Hepatocyte (in vitro differentiated cells): ENCODE results near the gene BHLHE23. TPM values are rescaled to one million over a fixed set of nuclear protein-coding genes. Genes with fewer than 3 reads are reported as not detected.

Source experiments
- DNase-seq: peaks from one replicate; pipeline ENCODE4 v3.0.0-alpha.2; 2016; ENCODE audit warnings: low spot score
- H2AFZ ChIP-seq: fragments of 200-600 bp; sonication (generic); 2 replicates; pipeline ENCODE4 v1.6.0; 2016; ENCODE audit warnings: antibody characterized with exemption, mild to moderate bottlenecking
- H3K27ac ChIP-seq: fragments of 200-600 bp; sonication (generic); 2 replicates; pipeline ENCODE4 v1.5.1; 2016; ENCODE audit warnings: mild to moderate bottlenecking
- H3K27me3 ChIP-seq: fragments of 200-600 bp; sonication (generic); 2 replicates; pipeline ENCODE4 v1.6.1; 2016
- H3K36me3 ChIP-seq: fragments of 200-600 bp; sonication (generic); replicated peaks from 2 replicates; pipeline ENCODE4 v1.5.1; 2016; ENCODE audit warnings: low read depth; ENCODE audit not compliant: insufficient read depth
- H3K4me1 ChIP-seq: fragments of 200-600 bp; sonication (generic); 2 replicates; pipeline ENCODE4 v1.5.1; 2016; ENCODE audit warnings: mild to moderate bottlenecking, moderate library complexity; ENCODE audit not compliant: insufficient read depth
- H3K4me2 ChIP-seq: fragments of 200-600 bp; sonication (generic); 2 replicates; pipeline ENCODE4 v1.6.0; 2016
- H3K4me3 ChIP-seq: fragments of 200-600 bp; sonication (generic); 2 replicates; pipeline ENCODE4 v1.5.1; 2016; ENCODE audit warnings: mild to moderate bottlenecking
- H3K79me2 ChIP-seq: fragments of 200-600 bp; sonication (generic); 2 replicates; pipeline ENCODE4 v1.6.0; 2017; ENCODE audit warnings: mild to moderate bottlenecking
- H3K9me2 ChIP-seq: fragments of 200-600 bp; sonication (generic); replicated peaks from 2 replicates; pipeline ENCODE4 v1.6.0; 2017; ENCODE audit warnings: mild to moderate bottlenecking; ENCODE audit not compliant: insufficient read depth
- H3K9me3 ChIP-seq: fragments of 200-600 bp; sonication (generic); 2 replicates; pipeline ENCODE4 v1.5.1; 2016; ENCODE audit warnings: low read depth, mild to moderate bottlenecking
- H4K20me1 ChIP-seq: fragments of 200-600 bp; sonication (generic); 2 replicates; pipeline ENCODE4 v1.6.0; 2016; ENCODE audit warnings: mild to moderate bottlenecking; ENCODE audit not compliant: insufficient read depth, poor library complexity, severe bottlenecking
- EZH2 ChIP-seq: fragments of 200-600 bp; sonication (generic); IDR thresholded peaks from 2 replicates; pipeline ENCODE4 v1.6.1; 2016; ENCODE audit warnings: antibody characterized with exemption, mild to moderate bottlenecking, borderline replicate concordance
- EZH2phosphoT487 ChIP-seq: fragments of 200-600 bp; sonication (generic); IDR thresholded peaks from one replicate; pipeline ENCODE4 v1.6.1; 2018; ENCODE audit warnings: antibody characterized with exemption, mild to moderate bottlenecking, low read depth, moderate library complexity; ENCODE audit not compliant: unreplicated experiment, severe bottlenecking
- WGBS: methylation state at CpG from one replicate; pipeline ENCODE4 v1.1.6; 2016; ENCODE audit warnings: low lambda C conversion rate; ENCODE audit errors: missing lambda C conversion rate; 5-methylcytosine and 5-hydroxymethylcytosine counted together
- polyA plus RNA-seq: library from polyadenylated mRNA; unstranded; fragments of >200 nt; fragmentation: Nextera tagmentation; extraction: Ambion mirVana; gene quantifications from 2 replicates; pipeline ENCODE4 v1.2.1, GENCODE V29; 2016
- total RNA-seq: library from RNA; depleted of rRNA; stranded (reverse); fragments of >200 nt; gene quantifications from 2 replicates; pipeline ENCODE4 v1.2.3, GENCODE V29; 2014
- TF ChIP-seq, protein P1 (sequence below): fragments of 200-600 bp; sonication (generic); IDR thresholded peaks from 2 replicates; pipeline ENCODE4 v1.5.1; 2016; ENCODE audit warnings: antibody characterized with exemption, mild to moderate bottlenecking; ENCODE audit not compliant: poor library complexity

Gene BHLHE23
- total and polyA plus RNA-seq, 2 experiments from 2014 or later, result not detected

DNA sequence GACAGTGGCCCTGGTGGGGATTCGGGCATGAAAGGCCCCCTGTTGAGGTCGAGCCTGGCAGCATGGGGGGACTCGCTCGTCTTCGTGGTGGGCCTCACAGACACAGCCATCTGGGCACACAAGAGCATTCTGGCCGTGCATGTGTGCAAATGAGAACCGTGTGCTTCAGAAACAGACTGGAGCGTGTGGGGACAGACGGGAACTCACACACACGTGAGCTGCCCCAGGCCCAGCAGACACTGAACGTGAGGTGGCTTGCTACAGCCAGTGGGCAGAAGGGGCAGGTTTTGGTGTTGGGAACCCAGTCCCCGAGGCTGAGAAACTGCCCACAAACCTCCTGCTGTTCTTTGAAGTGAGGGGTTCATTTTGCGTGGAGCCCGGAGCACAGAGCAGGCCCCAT, 38.6 kb upstream of the BHLHE23 start:
- Histone ChIP-seq H3K27ac (no peak overlapping the region), H3K79me2 (no peaks in the 10 kb centered on the region), H3K27me3 (peaks cover 10% of the 10 kb centered on the region), H3K36me3 (no peaks in the 10 kb centered on the region), H4K20me1 (no peaks in the 10 kb centered on the region), H3K4me2 (no peak overlapping the region), H3K4me3 (no peak overlapping the region), H3K9me2 (no peaks in the 10 kb centered on the region), H2AFZ (no peak overlapping the region), H3K9me3 (no peaks in the 10 kb centered on the region), H3K4me1 (no peaks in the 10 kb centered on the region)
- WGBS, result 91% methylated on average over 14 of the region's 14 CpGs
- TF ChIP-seq EZH2 (no peak), EZH2phosphoT487 (no peak)
- TF ChIP-seq, protein P1, sequence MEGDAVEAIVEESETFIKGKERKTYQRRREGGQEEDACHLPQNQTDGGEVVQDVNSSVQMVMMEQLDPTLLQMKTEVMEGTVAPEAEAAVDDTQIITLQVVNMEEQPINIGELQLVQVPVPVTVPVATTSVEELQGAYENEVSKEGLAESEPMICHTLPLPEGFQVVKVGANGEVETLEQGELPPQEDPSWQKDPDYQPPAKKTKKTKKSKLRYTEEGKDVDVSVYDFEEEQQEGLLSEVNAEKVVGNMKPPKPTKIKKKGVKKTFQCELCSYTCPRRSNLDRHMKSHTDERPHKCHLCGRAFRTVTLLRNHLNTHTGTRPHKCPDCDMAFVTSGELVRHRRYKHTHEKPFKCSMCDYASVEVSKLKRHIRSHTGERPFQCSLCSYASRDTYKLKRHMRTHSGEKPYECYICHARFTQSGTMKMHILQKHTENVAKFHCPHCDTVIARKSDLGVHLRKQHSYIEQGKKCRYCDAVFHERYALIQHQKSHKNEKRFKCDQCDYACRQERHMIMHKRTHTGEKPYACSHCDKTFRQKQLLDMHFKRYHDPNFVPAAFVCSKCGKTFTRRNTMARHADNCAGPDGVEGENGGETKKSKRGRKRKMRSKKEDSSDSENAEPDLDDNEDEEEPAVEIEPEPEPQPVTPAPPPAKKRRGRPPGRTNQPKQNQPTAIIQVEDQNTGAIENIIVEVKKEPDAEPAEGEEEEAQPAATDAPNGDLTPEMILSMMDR, result no peak
- DNase-seq, result no peak

DNA sequence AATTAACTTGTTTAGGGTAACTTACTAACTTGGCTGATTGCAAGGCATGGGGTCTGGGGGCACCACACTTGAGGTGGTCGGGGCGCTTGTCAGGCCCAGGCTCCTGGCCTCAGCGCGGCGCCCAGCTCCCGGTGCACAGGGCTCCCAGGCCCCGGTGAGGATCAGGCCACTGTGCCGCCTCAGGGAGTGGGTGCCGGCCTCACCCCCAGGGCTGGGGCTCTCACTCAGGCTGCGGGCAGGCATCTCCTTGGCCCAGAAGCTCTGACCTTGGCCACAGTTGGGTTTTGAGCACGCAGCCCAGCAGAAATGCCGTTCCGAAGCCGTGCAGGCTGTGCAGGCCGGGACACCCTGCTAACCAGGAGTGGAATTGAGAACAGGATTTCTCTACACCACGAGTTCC, 37.8 kb upstream of the BHLHE23 start:
- DNase-seq, result no peak
- Histone ChIP-seq H4K20me1 (no peaks in the 10 kb centered on the region), H3K9me2 (no peaks in the 10 kb centered on the region), H3K9me3 (no peaks in the 10 kb centered on the region), H3K36me3 (no peaks in the 10 kb centered on the region), H2AFZ (no peak overlapping the region), H3K27ac (no peak overlapping the region), H3K4me2 (no peak overlapping the region), H3K27me3 (peaks cover 17% of the 10 kb centered on the region), H3K79me2 (no peaks in the 10 kb centered on the region), H3K4me3 (no peak overlapping the region), H3K4me1 (no peaks in the 10 kb centered on the region)
- TF ChIP-seq EZH2phosphoT487 (no peak), EZH2 (no peak)
- TF ChIP-seq, protein P1, result no peak
- 87% methylated on average over 16 of the region's 16 CpGs for WGBS

DNA sequence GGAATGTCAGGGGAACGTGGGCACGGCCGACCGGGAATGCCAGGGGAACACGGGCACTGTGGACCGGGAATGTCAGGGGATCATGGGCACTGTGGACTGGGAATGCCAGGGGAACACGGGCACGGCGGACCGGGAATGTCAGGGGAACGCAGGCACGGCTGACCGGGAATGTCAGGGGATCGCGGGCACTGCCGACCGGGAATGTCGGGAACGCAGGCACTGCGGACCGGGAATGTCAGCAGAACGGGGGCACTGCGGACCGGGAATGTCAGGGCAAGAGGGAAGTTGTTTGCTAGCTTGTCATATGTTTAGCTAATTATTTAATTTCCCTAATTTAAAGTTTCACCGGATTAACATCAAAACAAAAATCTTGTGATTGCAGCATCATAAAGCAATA, 37.4 kb upstream of the BHLHE23 start:
- TF ChIP-seq, protein P1, result no peak
- TF ChIP-seq EZH2, result no peak
- no peak for TF ChIP-seq EZH2phosphoT487

More for the DNA sequence above, 37.4 kb upstream of the BHLHE23 start:
- Histone ChIP-seq H3K27ac (no peak overlapping the region), H3K9me3 (no peaks in the 10 kb centered on the region), H3K4me2 (no peak overlapping the region), H3K4me3 (no peak overlapping the region), H3K9me2 (no peaks in the 10 kb centered on the region), H2AFZ (no peak overlapping the region), H3K79me2 (no peaks in the 10 kb centered on the region), H3K4me1 (no peaks in the 10 kb centered on the region), H4K20me1 (no peaks in the 10 kb centered on the region), H3K36me3 (no peaks in the 10 kb centered on the region), H3K27me3 (peaks cover 20% of the 10 kb centered on the region)
- WGBS, result 96% methylated on average over 18 of the region's 25 CpGs
- DNase-seq, result no peak
